ENCODE results near the gene ARID3A. TPM values are rescaled to one million over a fixed set of nuclear protein-coding genes. Genes with fewer than 3 reads are reported as not detected.
A peak's percentile ranks its signal among the peaks of the same experiment; 100 is the strongest.

ARID3A gene
- total and polyA plus RNA-seq, 2 of the 4 experiments (the other 2 are of a cell fraction): 16.0 to 23.1 TPM

DNA sequence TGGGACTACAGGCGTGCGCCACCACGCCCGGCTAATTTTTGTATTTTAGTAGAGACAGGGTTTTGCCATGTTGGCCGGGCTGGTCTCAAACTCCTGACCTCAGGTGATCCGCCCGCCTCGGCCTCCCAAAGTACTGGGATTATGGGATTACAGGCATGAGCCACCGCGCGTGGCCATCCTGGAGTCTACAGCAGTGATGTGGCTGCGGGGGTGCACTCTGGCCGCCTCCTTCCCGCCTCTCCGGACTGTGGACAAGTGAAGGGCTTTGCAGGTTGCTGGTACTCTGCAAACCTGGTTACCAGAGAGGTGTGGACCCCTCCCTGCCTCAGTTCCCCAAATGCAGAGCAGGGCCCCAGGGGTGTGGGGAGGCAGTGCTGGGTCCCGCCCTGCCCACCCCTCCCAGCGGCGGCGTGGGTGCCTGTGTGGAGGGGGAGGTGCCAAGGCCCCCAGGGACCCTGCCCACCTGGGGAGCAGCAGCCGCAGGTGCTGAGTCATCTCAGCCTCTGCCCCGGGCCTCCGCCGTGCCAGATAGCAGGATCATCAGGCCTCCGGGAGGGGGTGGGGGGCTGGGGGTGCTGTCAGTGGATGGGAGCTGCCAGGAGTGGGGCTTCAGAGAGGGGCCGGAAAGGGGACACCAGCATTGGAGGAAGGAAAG lies 23.1 kb downstream of the ARID3A start:
- no peak overlapping the region for H2AFZ ChIP-seq (replicated peaks; ENCODE audit: low read length, poor library complexity)
- H2BK20ac ChIP-seq (ENCODE audit: low read depth, low read length): no peak overlapping the region
- H2BK5ac ChIP-seq (ENCODE audit: low read depth, low read length, poor library complexity, severe bottlenecking): no peak overlapping the region
- no peak overlapping the region for H3K4me2 ChIP-seq (ENCODE audit: low read depth, low read length)
- peaks cover 22% of the 10 kb centered on the region for H3K4me1 ChIP-seq (ENCODE audit: control insufficient read depth, insufficient read depth, low read length)
- H3K4me3 ChIP-seq (ENCODE audit: insufficient read depth, low read depth, low read length): no peak overlapping the region
- H2BK15ac ChIP-seq (ENCODE audit: low read depth, low read length): no peak overlapping the region
- H3K14ac ChIP-seq (replicated peaks; ENCODE audit: low read depth, low read length): no peak overlapping the region
- H3K36me3 ChIP-seq (ENCODE audit: control insufficient read depth, insufficient read depth, low read length): peaks cover 19% of the 10 kb centered on the region; the same call in 1 of the 2 replicates
- ATAC-seq (ENCODE audit: low read depth) (no peak), DNase-seq (no peak)
- ChIA-PET POLR2A (ENCODE audit: unreplicated experiment) (no interaction called here), CTCF (no interaction called here)
- no peaks in the 10 kb centered on the region for H3K9me3 ChIP-seq (ENCODE audit: control insufficient read depth, insufficient read depth, low read length)
- no peak overlapping the region for H4K8ac ChIP-seq (ENCODE audit: low read depth in 2 of 2, low read length in 2 of 2)
- H3K4ac ChIP-seq (ENCODE audit: low read depth, low read length): no peak overlapping the region
- H4K91ac ChIP-seq (ENCODE audit: insufficient read depth, low read depth, low read length): no peak overlapping the region
- H3K23ac ChIP-seq (ENCODE audit: low read depth, low read length): no peak overlapping the region
- H4K5ac ChIP-seq (ENCODE audit: low read depth, low read length): no peak overlapping the region
- no peak overlapping the region for H2BK120ac ChIP-seq (ENCODE audit: low read depth, low read length)
- H3K27ac ChIP-seq (ENCODE audit: insufficient read depth, low read length): no peak overlapping the region
- no peak overlapping the region for H2AK9ac ChIP-seq (replicated peaks; ENCODE audit: low read depth, low read length, poor library complexity)
- in situ Hi-C loops (cut with MboI; ENCODE audit: low sequenced_read_pairs) (no loop called here), intact Hi-C loops (cut with micrococcal nuclease) (no loop called here), dilution Hi-C loops (cut with HindIII; ENCODE audit: low sequenced_read_pairs, unreplicated experiment) (no loop called here)
- 97% methylated on average over 6 of the region's 25 CpGs; no CpG with 5 or more reads in 1 of the 2 experiments for WGBS, 2 experiments (ENCODE audit: extremely low coverage in 2 of 2, insufficient read length in 1 of 2)
- H3K9me1 ChIP-seq (ENCODE audit: insufficient read depth, low read length): peaks cover 4% of the 10 kb centered on the region; the same call in 1 of the 2 replicates
- H3K79me1 ChIP-seq (ENCODE audit: low read depth in 1 of 2, low read length in 2 of 2): peaks cover 16 to 73% of the 10 kb centered on the region in 2 experiments
- no peak overlapping the region for H2AK5ac ChIP-seq (ENCODE audit: low read depth, low read length)
- H3K56ac ChIP-seq (ENCODE audit: extremely low read depth, insufficient read depth, low read length): no peak overlapping the region
- no peak overlapping the region for H3K9ac ChIP-seq (ENCODE audit: low read depth, low read length)
- no peak overlapping the region for H3K18ac ChIP-seq (ENCODE audit: low read depth, low read length)
- H3K27me3 ChIP-seq (ENCODE audit: control insufficient read depth, insufficient read depth, low read length): no peaks in the 10 kb centered on the region
- BruUV-seq (replicated peaks): no TSS peak
- no peak for TF ChIP-seq CEBPB (IDR thresholded peaks at IDR 0.05; ENCODE audit: low read depth, low read length)
- TF ChIP-seq NFE2L2 (IDR thresholded peaks at IDR 0.05; ENCODE audit: low read depth, low read length): 0 out of 2 replicates have a peak, but pooled peaks have one; percentile 7
- H4K20me1 ChIP-seq (ENCODE audit: insufficient read depth, low read length): peaks cover 54% of the 10 kb centered on the region

Data from IMR-90 (cell line).